Tibial nerve (tissue), 3 donors: Measurements from ENCODE around the gene RAMP1.

ENCODE experiments used
- CTCF ChIP-seq, 5 experiments: fragments of 200-600 bp in 3 of 5; fragments of 450-650 bp in 2 of 5; sonication (generic) in 3 of 5; IDR thresholded peaks; one replicate each; pipeline ENCODE4 v1.5.1; 2016 to 2019; ENCODE audit warnings: antibody characterized with exemption in 5 of 5, mild to moderate bottlenecking in 3 of 5, moderate library complexity in 2 of 5
- POLR2A ChIP-seq, 2 donors: fragments of 450-650 bp; IDR thresholded peaks; one replicate each; pipeline ENCODE4 v1.6.1; 2017; ENCODE audit warnings: antibody characterized with exemption in 2 of 2, mild to moderate bottlenecking in 2 of 2, moderate library complexity in 2 of 2

GRCh38 chr2:237894986-237895543 lies 35.6 kb downstream of the RAMP1 start:
- TF ChIP-seq CTCF (IDR thresholded peaks at IDR 0.05) (no peak), POLR2A (IDR thresholded peaks at IDR 0.05) (no peak)
